T-helper 2 cell treated with Interferon-gamma antibody and Interleukin-4, amounts not matched to agents 5 μg/mL and 100 μg/mL, for 36 hours (primary cell): Measurements from ENCODE around the gene HIRIP3.
"Not testable (repeated sequence)": the region's sequence is repeated elsewhere in the genome, so short reads cannot be mapped to it uniquely, and the experiment has no call there.

Source experiments
- DNase-seq: peaks from one replicate; pipeline ENCODE4 v3.0.0; 2021; ENCODE audit warnings: low spot score
- H3K27ac Mint-ChIP-seq: one replicate; pipeline ENCODE4 v1.8.0; 2021; ENCODE audit warnings: mild to moderate bottlenecking, mixed read lengths
- H3K27me3 Mint-ChIP-seq: one replicate; pipeline ENCODE4 v1.8.0; 2021; ENCODE audit warnings: low read depth, mixed read lengths
- H3K36me3 Mint-ChIP-seq: one replicate; pipeline ENCODE4 v1.8.0; 2021; ENCODE audit warnings: low read depth, mixed read lengths
- H3K4me1 Mint-ChIP-seq: one replicate; pipeline ENCODE4 v1.8.0; 2021; ENCODE audit warnings: low read depth, mixed read lengths
- H3K4me3 Mint-ChIP-seq: one replicate; pipeline ENCODE4 v1.8.0; 2022; ENCODE audit warnings: mild to moderate bottlenecking, moderate library complexity, mixed read lengths
- H3K9me3 Mint-ChIP-seq: one replicate; pipeline ENCODE4 v1.8.0; 2021; ENCODE audit warnings: mixed read lengths

The HIRIP3 gene, protein sequence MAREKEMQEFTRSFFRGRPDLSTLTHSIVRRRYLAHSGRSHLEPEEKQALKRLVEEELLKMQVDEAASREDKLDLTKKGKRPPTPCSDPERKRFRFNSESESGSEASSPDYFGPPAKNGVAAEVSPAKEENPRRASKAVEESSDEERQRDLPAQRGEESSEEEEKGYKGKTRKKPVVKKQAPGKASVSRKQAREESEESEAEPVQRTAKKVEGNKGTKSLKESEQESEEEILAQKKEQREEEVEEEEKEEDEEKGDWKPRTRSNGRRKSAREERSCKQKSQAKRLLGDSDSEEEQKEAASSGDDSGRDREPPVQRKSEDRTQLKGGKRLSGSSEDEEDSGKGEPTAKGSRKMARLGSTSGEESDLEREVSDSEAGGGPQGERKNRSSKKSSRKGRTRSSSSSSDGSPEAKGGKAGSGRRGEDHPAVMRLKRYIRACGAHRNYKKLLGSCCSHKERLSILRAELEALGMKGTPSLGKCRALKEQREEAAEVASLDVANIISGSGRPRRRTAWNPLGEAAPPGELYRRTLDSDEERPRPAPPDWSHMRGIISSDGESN

DNA sequence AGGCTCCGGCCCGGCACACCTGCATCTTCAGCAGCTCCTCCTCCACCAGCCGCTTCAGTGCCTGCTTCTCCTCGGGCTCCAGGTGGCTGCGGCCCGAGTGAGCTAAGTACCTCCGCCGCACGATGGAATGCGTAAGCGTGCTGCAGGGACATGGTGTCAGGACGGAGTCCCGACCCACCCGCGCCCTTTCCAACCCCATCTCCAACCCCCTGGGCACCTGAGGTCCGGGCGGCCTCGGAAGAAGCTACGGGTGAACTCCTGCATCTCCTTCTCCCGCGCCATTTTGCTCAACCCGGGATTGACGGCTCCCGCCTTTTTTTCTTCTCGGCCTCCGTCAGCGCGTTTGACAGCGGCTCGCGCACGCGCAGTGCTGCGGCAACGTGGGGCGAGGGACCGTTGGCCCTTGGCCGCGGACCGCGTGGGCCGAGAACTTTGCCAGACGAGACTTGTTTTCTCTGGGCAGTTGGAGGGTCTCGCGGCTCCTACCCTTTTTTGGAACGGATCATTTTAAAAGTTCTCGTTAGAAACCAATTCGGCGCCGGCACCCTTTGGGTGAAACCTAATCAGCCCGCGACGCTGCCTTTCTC lies at the start of gene HIRIP3:
Gene HIRIP3 (minus strand): TSS at position 294 of the 587 bp plus-strand sequence. CDS start 12 bp downstream, at position 282.
- peaks cover 46% of the 10 kb centered on the region for H3K36me3 Mint-ChIP-seq
- peaks cover 17% of the 10 kb centered on the region for H3K4me1 Mint-ChIP-seq
- H3K27me3 Mint-ChIP-seq: no peaks in the 10 kb centered on the region
- no peaks in the 10 kb centered on the region for H3K9me3 Mint-ChIP-seq
- peak within 1 kb of the TSS; percentile 99 for H3K4me3 Mint-ChIP-seq
- peak; percentile 89 for DNase-seq
- H3K27ac Mint-ChIP-seq: peak within 1 kb of the TSS; percentile 98

DNA sequence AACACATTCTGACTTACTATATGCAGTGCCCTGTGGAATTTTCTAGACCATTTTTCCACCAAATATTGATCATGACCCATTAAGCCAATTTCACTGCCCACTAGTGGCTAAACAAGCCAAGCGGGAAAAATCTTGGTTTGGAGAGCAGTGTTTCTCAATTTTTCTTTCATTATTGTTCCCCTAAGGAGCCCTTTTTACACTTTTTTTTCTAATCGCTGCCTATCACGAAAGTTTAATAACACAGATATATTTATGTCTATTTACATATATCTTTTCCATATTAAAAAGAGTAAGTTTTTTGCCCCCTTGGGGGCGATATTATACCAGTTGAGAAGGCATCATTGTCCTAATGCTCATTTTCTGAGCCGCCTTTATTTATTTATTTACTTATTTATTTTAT lies 46.4 kb upstream of the HIRIP3 start:
- Mint-ChIP-seq H3K9me3 (no peaks in the 10 kb centered on the region), H3K27me3 (peaks cover 17% of the 10 kb centered on the region), H3K36me3 (no peaks in the 10 kb centered on the region), H3K4me1 (peaks cover 2% of the 10 kb centered on the region), H3K4me3 (no peak overlapping the region), H3K27ac (no peak overlapping the region)
- no peak for DNase-seq

DNA sequence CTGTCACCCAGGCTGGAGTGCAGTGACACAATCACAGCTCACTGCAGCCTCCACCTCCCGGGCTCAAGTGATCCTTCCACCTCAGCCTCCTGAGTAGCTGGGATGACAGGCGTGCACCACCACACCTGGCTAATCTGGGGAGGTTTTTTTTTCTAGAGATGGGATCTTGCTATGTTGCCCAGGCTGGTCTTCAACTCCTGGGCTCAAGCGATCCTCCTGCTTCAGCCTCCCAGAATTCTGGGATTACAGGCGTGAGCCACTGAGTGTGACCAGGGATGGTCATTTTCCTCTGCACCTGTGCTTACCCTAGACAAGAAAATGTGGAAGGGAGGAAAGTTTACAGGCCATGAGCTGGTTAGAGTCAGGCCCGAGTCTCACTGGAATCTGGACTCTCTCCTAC lies 45.3 kb upstream of the HIRIP3 start:
- not testable (repeated sequence) for H3K9me3 Mint-ChIP-seq, H3K4me1 Mint-ChIP-seq, DNase-seq, H3K27ac Mint-ChIP-seq, H3K36me3 Mint-ChIP-seq, H3K4me3 Mint-ChIP-seq
- peaks cover 21% of the 10 kb centered on the region for H3K27me3 Mint-ChIP-seq

DNA sequence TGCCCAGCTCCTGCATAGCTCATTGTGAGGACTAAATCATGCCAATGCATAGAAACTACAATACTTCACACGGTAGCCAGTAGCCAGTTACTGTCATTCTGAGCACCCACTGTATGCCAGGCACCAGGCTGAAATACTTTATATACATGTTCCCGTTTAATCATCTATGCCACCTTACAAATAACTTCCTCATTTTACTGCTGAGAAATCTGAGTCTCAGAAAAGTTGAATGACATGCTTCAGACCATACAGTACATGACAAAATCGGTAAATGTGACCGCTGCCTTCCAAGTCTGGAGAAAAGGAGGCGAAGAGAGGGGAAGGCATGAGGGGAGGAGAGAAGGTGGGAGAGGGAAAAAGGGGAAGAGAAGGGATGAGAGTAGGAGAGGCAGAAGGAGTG lies 44.8 kb upstream of the HIRIP3 start:
- peaks cover 21% of the 10 kb centered on the region for H3K27me3 Mint-ChIP-seq
- no peak for DNase-seq
- no peak overlapping the region for H3K27ac Mint-ChIP-seq

DNA sequence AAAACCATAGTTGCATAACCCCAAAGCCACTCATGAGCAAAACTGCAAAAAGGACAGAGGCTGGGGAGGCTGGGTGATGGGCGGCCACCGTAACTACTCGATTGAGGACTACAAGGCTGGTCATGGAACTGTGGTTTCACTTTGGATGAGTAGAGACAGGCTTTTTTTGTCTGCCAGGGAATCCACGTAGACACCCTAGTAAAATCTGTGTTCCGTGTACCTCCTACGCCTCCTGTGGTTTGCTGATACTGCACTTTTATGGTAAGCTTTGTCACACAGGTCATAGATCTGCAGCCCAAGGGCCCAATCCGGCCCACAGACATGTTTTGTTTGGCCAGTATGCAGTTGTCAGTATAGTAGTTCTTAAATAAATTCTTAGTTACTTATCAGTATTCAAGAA lies 37.9 kb upstream of the HIRIP3 start:
- no peak overlapping the region for H3K27ac Mint-ChIP-seq
- no peaks in the 10 kb centered on the region for H3K9me3 Mint-ChIP-seq
- peak; percentile 44 for DNase-seq
- peaks cover 46% of the 10 kb centered on the region for H3K27me3 Mint-ChIP-seq
- H3K36me3 Mint-ChIP-seq: peaks cover 1% of the 10 kb centered on the region
- H3K4me3 Mint-ChIP-seq: no peak overlapping the region
- H3K4me1 Mint-ChIP-seq: peaks cover 7% of the 10 kb centered on the region

More for the DNA sequence above, 44.8 kb upstream of the HIRIP3 start:
- Mint-ChIP-seq H3K9me3 (no peaks in the 10 kb centered on the region), H3K4me1 (peaks cover 3% of the 10 kb centered on the region), H3K36me3 (no peaks in the 10 kb centered on the region), H3K4me3 (no peak overlapping the region)

DNA sequence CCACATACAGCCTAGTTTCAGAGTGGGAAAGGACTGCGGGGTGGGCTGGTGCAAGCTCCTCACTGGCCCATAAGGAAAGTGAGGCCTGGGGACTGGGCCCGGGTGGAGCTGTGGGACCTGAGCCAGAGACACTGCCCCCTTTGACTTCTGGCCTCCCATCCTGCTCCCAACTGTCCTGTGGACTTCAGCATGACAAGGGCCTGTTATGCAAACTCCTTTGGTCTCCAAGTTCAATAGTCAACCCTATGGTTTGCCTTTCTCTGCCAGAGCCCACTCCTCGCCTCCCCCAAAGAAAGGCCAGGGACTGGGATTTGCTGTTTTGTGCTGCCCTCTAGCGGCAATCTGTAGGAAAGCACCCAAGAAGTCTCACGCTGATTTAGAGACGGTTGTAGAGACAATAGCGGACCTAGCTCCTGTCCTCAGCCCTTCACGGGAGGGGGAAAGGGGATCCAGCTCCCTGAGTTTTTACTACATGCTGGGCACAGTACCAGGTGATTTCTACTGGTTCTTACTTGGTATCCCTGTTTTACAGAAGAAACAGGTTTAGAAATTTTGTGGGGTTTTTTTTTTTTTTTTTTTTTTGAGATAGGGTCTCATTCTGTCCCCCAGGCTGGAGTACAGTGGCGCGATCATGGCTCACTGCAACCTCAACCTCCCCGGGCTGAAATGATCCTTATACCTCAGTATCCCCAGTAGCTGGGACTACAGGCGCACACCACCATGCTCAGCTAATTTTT lies 36.8 kb upstream of the HIRIP3 start:
- Mint-ChIP-seq H3K36me3 (peaks cover 1% of the 10 kb centered on the region), H3K27ac (no peak overlapping the region), H3K4me3 (peak overlapping the region; percentile 24), H3K4me1 (peaks cover 7% of the 10 kb centered on the region), H3K27me3 (peaks cover 49% of the 10 kb centered on the region), H3K9me3 (no peaks in the 10 kb centered on the region)
- DNase-seq: peak; percentile 54

DNA sequence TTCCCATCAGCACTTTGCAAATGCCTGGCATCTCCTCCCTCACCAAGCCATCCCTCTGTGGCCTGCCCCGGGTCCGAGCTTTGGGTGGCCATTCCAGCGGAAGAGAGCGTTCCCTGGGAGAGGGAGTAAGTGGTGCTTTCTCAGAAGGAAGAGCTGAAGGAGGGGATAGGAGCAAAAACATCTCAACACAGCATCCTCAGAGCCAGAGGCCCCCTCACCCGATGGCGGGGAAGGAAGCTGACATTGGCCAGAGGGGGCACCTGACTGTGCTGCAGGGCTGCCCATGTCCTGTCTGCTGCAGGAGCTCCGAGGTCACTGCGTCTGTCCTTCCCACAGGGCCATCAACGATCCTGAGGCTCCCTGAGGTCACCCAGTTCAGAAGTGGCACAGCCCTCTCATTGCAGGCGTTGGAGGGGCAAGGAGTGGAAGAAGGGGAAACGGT lies 36.1 kb upstream of the HIRIP3 start:
- Mint-ChIP-seq H3K4me1 (peaks cover 7% of the 10 kb centered on the region), H3K27me3 (peaks cover 56% of the 10 kb centered on the region), H3K9me3 (no peaks in the 10 kb centered on the region), H3K36me3 (peaks cover 1% of the 10 kb centered on the region), H3K27ac (no peak overlapping the region), H3K4me3 (no peak overlapping the region)
- DNase-seq: no peak

DNA sequence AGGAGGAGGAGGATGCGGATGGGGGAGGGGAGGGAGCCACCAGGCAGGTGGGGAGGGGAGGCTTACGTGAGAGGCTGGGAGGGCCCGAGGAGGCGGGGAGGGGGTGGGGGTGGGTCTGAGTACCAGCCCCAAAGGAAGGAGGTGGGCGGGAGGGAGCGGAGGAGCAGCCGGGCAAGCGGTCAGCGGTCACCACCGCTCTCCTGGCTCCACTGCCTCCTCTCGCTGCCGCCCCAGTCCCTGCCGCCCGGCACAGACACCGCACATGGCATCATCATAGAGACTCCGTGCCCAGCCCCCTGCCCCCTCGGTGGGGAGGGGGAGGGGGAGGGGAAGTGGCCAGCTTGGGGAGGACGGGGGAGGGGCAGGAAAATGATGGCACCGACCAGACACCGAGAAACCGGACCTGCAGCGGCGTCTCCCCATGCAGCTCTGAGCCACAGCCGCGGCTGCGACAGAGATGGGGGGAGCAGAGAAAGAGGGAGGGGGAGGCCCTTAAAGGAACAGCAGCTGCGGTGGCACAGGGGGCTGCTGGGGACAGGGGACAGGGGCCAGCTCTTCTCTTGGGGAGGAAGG lies 35.5 kb upstream of the HIRIP3 start, which contains the start of gene TLCD3B:
Gene TLCD3B (minus strand): TSS at position 431 of the 573 bp plus-strand sequence. CDS start 744 bp downstream, outside the sequence.
- peaks cover 53% of the 10 kb centered on the region for H3K27me3 Mint-ChIP-seq
- peaks cover 1% of the 10 kb centered on the region for H3K36me3 Mint-ChIP-seq
- H3K9me3 Mint-ChIP-seq: no peaks in the 10 kb centered on the region
- no peak within 1 kb of the TSS for H3K27ac Mint-ChIP-seq
- peaks cover 7% of the 10 kb centered on the region for H3K4me1 Mint-ChIP-seq
- DNase-seq: no peak
- peak within 1 kb of the TSS; percentile 24 for H3K4me3 Mint-ChIP-seq

DNA sequence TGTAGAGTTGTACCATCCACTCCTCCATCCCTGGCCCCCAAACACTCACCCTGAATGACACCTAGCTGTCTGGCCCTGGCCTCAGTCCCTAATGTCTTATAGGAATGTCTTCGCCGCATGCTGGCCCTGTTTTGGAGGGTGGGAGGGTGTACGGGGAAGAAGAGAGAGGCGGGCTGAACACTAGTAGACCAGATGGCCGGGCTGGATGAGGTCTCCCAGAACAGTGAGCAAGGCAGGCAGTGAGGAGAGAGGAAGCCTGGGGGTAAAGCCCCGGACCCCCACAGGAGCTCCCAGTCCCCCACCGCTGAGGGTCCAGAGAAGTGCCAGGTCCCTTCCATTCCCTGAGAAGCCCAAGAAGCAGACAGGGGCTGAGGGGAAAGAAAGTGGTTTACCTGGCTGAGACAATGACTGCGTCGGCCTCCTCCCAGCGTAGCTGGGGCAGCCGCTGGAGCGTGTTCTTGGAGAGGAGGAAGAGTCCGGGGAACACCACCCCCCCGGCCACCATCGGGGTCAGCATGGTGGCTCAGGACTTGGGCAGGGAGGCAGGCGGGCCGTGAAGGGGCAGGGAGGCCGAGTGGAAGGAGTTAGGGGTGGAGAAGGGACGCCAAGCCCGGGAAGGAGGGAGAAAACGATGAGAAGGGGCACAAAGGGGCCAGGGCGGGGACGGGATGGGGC lies 34.7 kb upstream of the HIRIP3 start:
- no peak for DNase-seq
- H3K9me3 Mint-ChIP-seq: no peaks in the 10 kb centered on the region
- no peak overlapping the region for H3K27ac Mint-ChIP-seq
- no peak overlapping the region for H3K4me3 Mint-ChIP-seq
- peaks cover 53% of the 10 kb centered on the region for H3K27me3 Mint-ChIP-seq
- H3K4me1 Mint-ChIP-seq: peaks cover 5% of the 10 kb centered on the region
- peaks cover 1% of the 10 kb centered on the region for H3K36me3 Mint-ChIP-seq

DNA sequence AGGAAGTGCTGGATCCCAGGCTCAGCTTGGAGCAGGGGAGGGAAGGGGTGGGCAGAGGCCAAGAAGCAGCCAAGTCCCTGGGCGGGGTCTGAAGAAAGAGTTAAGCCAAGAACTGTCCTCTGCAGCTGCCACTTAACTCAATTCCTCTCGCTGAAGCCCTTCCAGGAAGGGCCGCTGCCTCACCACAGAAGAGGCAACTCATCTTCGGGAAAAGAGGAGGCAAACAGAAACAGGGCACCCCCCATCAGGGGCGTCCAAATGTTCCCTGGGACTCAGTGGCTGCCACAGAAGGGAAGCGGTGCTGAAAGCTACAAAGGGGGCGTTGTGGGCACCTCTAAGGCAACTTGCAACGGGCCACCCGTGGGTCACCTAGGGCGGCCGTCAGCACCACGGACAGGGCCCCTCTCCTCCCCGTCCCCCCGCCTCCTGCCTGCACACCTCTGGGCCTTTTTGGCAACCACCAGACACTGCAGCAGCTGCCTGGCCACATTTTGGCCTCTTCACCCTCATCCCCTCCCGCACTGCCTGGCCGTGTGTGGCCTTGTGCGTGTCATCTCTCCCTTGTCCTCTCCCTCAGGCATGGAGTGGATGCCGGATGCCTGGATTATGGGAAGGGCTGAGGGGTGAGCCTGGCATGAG lies 33.1 kb upstream of the HIRIP3 start:
- Mint-ChIP-seq H3K4me1 (peaks cover 4% of the 10 kb centered on the region), H3K4me3 (no peak overlapping the region), H3K9me3 (no peaks in the 10 kb centered on the region), H3K36me3 (peaks cover 1% of the 10 kb centered on the region), H3K27ac (no peak overlapping the region), H3K27me3 (peaks cover 52% of the 10 kb centered on the region)
- DNase-seq: peak; percentile 19

DNA sequence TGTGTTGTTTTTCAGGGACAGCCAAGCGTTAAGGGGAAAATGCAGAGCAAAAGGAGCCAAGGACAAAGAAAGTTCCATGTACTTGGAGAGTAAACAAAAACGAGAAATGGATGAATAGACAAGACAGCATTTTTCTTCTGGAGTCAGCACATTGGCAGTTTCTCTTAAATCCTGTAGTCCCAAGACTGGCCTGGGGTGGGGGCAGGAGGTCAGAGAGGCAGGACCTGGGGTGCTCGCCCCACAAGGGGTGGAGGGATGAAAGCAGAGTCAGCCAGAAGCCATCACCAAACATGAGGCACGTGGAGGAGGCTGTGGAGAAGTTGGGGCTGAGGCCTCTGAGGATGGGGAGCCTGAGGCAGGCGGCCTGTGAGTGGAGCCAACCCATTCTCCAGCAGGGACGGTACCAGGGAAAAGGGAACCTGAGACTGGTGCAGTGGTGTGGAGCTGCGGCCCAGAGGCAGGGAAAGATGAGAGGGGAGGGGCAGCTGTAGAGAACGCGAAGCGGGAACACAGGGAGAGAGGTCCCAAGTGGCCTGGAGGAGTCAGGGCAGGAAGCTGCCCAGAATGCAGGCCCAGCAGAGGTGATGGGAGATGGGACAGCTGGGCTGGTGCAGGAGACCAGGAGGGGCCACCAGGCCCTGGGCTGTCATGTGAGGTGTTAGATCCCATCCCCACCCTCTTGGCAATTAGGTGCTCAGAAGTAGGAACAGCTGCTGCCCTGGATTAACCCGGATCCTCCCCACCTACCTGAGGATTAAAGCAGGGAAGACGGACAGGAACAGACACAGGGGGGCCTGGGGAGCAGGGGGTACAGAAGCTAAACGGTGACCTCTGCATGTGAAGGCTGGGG lies 32.4 kb upstream of the HIRIP3 start:
- Mint-ChIP-seq H3K36me3 (peaks cover 1% of the 10 kb centered on the region), H3K27me3 (peaks cover 52% of the 10 kb centered on the region), H3K4me1 (peaks cover 4% of the 10 kb centered on the region), H3K9me3 (no peaks in the 10 kb centered on the region), H3K4me3 (no peak overlapping the region), H3K27ac (no peak overlapping the region)
- no peak for DNase-seq

DNA sequence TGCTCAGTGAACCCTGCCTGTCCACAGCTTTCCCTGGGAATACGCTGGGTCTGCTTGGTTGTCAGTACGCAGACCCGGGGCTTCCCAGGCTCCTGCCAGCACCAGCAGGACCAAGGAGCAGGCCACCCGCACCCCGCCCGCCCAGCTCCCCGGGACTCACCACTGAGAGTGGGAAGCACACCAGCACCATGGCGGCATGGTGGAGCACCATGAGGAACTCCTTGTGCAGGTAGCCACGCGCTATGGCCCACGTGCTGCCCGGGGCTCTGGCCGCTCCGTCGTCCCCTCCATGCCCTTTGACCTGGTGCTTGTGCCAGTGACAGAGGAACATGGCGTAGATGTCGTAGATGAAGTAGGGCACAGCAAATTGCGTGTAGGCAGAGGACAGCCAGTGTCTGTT lies 31.0 kb upstream of the HIRIP3 start:
- H3K9me3 Mint-ChIP-seq: no peaks in the 10 kb centered on the region
- H3K4me1 Mint-ChIP-seq: no peaks in the 10 kb centered on the region
- H3K27ac Mint-ChIP-seq: no peak overlapping the region
- no peaks in the 10 kb centered on the region for H3K36me3 Mint-ChIP-seq
- H3K4me3 Mint-ChIP-seq: no peak overlapping the region
- DNase-seq: no peak
- peaks cover 42% of the 10 kb centered on the region for H3K27me3 Mint-ChIP-seq
